ENCODE data around the gene SPATA16. TPM values are rescaled to one million over a fixed set of nuclear protein-coding genes. Genes with fewer than 3 reads are reported as not detected.

Gene SPATA16
- total and polyA plus RNA-seq, 2 of the 13 experiments (the other 11 are each of a cell fraction or from before 2014, with no cell fraction given), result not detected

- peaks cover 12% of the 10 kb centered on the region; the same call in 1 of the 2 replicates for H3K4me1 ChIP-seq (ENCODE audit: insufficient read depth, low read length)
- no peaks in the 10 kb centered on the region for H3K9me3 ChIP-seq (ENCODE audit: low read length)
- no peaks in the 10 kb centered on the region for H3K36me3 ChIP-seq (replicated peaks in 1 of 2; ENCODE audit: control insufficient read depth in 1 of 2, insufficient read depth in 2 of 2, low read length in 2 of 2)
- in situ Hi-C loops (cut with HindIII; ENCODE audit: extremely low pct_ligation_motif_present, low pct_unique_long_range_greater_than_20kb), result no loop called here
- peaks cover 0 to 4% of the 10 kb centered on the region in 2 experiments; a peak in 1 of 5 replicates for H3K27me3 ChIP-seq (ENCODE audit: control insufficient read depth in 1 of 2, insufficient read depth in 2 of 2, low read length in 2 of 2)
- no peak for DNase-seq (ENCODE audit: low spot score)
- CTCF ChIA-PET (ENCODE audit: low intra/inter-chr PET ratio, low total read pairs), result no interaction called here
- no peak overlapping the region for H2AFZ ChIP-seq (ENCODE audit: low read length)
- H3K4me2 ChIP-seq (ENCODE audit: low read depth, low read length), result no peak overlapping the region
- no peak overlapping the region for H3K27ac ChIP-seq (ENCODE audit: extremely low read length, insufficient read depth, low read length)
- no peak for FAIRE-seq
- H3K79me2 ChIP-seq (ENCODE audit: insufficient read depth, low read length), result no peaks in the 10 kb centered on the region
- POLR2A ChIA-PET, result no interaction called here
- no peak for ATAC-seq
- no peak overlapping the region for H3K4me3 ChIP-seq (replicated peaks in 1 of 3; ENCODE audit: insufficient read depth in 1 of 3, low read depth in 2 of 3, low read length in 3 of 3)
- intact Hi-C loops (cut with micrococcal nuclease; ENCODE audit: unreplicated experiment), result no loop called here
- no TSS peak for BruUV-seq (replicated peaks)
- TF ChIP-seq PAX8 (CRISPR knock-in tag; IDR thresholded peaks at IDR 0.05; ENCODE audit: borderline replicate concordance) (no peak), ZNF746 (CRISPR knock-in tag; IDR thresholded peaks at IDR 0.05) (no peak), YEATS4 (CRISPR knock-in tag; IDR thresholded peaks at IDR 0.05; ENCODE audit: borderline replicate concordance) (no peak)
- no peaks in the 10 kb centered on the region for H4K20me1 ChIP-seq (ENCODE audit: insufficient read depth, low read length)
- no peak overlapping the region for H3K9ac ChIP-seq (ENCODE audit: insufficient read depth, low read depth, low read length)
Measured at GRCh38 chr3:173006006-173006405, 135.0 kb downstream of the SPATA16 start.

DNA sequence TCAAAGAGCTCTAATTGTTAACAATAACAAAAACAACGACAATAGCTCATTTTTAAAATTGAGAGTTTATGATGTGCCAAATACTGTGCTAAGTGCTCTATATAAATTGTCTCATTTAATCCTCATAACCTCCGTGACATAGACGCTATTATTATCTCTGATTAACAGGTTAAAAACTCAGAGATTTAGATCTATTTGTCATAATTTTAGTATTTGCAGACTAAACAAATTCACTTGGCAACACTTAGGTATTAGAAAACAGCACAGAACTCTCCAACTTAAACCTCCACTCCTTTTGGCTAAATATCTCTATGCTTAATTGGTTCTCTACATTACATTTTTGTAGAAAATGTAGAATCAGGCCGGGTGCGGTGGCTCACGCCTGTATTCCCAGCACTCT is 136.4 kb downstream of the SPATA16 start:
- in situ Hi-C loops (cut with HindIII; ENCODE audit: extremely low pct_ligation_motif_present, low pct_unique_long_range_greater_than_20kb), result no loop called here
- no peak for FAIRE-seq
- TF ChIP-seq, protein P1, sequence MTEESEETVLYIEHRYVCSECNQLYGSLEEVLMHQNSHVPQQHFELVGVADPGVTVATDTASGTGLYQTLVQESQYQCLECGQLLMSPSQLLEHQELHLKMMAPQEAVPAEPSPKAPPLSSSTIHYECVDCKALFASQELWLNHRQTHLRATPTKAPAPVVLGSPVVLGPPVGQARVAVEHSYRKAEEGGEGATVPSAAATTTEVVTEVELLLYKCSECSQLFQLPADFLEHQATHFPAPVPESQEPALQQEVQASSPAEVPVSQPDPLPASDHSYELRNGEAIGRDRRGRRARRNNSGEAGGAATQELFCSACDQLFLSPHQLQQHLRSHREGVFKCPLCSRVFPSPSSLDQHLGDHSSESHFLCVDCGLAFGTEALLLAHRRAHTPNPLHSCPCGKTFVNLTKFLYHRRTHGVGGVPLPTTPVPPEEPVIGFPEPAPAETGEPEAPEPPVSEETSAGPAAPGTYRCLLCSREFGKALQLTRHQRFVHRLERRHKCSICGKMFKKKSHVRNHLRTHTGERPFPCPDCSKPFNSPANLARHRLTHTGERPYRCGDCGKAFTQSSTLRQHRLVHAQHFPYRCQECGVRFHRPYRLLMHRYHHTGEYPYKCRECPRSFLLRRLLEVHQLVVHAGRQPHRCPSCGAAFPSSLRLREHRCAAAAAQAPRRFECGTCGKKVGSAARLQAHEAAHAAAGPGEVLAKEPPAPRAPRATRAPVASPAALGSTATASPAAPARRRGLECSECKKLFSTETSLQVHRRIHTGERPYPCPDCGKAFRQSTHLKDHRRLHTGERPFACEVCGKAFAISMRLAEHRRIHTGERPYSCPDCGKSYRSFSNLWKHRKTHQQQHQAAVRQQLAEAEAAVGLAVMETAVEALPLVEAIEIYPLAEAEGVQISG (CRISPR knock-in tag; IDR thresholded peaks at IDR 0.05), result no peak
- no peak for TF ChIP-seq ZNF558 (CRISPR knock-in tag; IDR thresholded peaks at IDR 0.05; ENCODE audit: borderline replicate concordance)
- TF ChIP-seq ZNF264 (CRISPR knock-in tag; IDR thresholded peaks at IDR 0.05), result no peak
- TF ChIP-seq NR3C1 (CRISPR knock-in tag; IDR thresholded peaks at IDR 0.05), result no peak
- TF ChIP-seq, protein P2, sequence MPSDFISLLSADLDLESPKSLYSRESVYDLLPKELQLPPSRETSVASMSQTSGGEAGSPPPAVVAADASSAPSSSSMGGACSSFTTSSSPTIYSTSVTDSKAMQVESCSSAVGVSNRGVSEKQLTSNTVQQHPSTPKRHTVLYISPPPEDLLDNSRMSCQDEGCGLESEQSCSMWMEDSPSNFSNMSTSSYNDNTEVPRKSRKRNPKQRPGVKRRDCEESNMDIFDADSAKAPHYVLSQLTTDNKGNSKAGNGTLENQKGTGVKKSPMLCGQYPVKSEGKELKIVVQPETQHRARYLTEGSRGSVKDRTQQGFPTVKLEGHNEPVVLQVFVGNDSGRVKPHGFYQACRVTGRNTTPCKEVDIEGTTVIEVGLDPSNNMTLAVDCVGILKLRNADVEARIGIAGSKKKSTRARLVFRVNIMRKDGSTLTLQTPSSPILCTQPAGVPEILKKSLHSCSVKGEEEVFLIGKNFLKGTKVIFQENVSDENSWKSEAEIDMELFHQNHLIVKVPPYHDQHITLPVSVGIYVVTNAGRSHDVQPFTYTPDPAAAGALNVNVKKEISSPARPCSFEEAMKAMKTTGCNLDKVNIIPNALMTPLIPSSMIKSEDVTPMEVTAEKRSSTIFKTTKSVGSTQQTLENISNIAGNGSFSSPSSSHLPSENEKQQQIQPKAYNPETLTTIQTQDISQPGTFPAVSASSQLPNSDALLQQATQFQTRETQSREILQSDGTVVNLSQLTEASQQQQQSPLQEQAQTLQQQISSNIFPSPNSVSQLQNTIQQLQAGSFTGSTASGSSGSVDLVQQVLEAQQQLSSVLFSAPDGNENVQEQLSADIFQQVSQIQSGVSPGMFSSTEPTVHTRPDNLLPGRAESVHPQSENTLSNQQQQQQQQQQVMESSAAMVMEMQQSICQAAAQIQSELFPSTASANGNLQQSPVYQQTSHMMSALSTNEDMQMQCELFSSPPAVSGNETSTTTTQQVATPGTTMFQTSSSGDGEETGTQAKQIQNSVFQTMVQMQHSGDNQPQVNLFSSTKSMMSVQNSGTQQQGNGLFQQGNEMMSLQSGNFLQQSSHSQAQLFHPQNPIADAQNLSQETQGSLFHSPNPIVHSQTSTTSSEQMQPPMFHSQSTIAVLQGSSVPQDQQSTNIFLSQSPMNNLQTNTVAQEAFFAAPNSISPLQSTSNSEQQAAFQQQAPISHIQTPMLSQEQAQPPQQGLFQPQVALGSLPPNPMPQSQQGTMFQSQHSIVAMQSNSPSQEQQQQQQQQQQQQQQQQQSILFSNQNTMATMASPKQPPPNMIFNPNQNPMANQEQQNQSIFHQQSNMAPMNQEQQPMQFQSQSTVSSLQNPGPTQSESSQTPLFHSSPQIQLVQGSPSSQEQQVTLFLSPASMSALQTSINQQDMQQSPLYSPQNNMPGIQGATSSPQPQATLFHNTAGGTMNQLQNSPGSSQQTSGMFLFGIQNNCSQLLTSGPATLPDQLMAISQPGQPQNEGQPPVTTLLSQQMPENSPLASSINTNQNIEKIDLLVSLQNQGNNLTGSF (CRISPR knock-in tag; IDR thresholded peaks at IDR 0.05), result no peak

More for the DNA sequence above, 136.4 kb downstream of the SPATA16 start:
- no TSS peak for BruUV-seq (replicated peaks)
- H3K4me1 ChIP-seq (ENCODE audit: insufficient read depth, low read length), result peaks cover 6% of the 10 kb centered on the region; the same call in 1 of the 2 replicates
- H3K27me3 ChIP-seq (ENCODE audit: control insufficient read depth in 1 of 2, insufficient read depth in 2 of 2, low read length in 2 of 2), result no peaks in the 10 kb centered on the region; a peak in 1 of 5 replicates
- no peak overlapping the region for H3K4me2 ChIP-seq (ENCODE audit: low read depth, low read length)
- no peaks in the 10 kb centered on the region for H3K36me3 ChIP-seq (replicated peaks in 1 of 2; ENCODE audit: control insufficient read depth in 1 of 2, insufficient read depth in 2 of 2, low read length in 2 of 2)
- DNase-seq (ENCODE audit: low spot score), result no peak
- H3K27ac ChIP-seq (ENCODE audit: extremely low read length, insufficient read depth, low read length), result no peak overlapping the region
- ChIA-PET POLR2A (no interaction called here), CTCF (ENCODE audit: low intra/inter-chr PET ratio, low total read pairs) (no interaction called here)
- no peaks in the 10 kb centered on the region for H3K79me2 ChIP-seq (ENCODE audit: insufficient read depth, low read length)
- ATAC-seq, result no peak
- H3K9ac ChIP-seq (ENCODE audit: insufficient read depth, low read depth, low read length), result no peak overlapping the region
- H4K20me1 ChIP-seq (ENCODE audit: insufficient read depth, low read length), result no peaks in the 10 kb centered on the region
- intact Hi-C loops (cut with micrococcal nuclease; ENCODE audit: unreplicated experiment), result no loop called here
- no peaks in the 10 kb centered on the region for H3K9me3 ChIP-seq (ENCODE audit: low read length)
- 10% methylated on average over 6 of the region's 6 CpGs for WGBS (ENCODE audit: low lambda C conversion rate)
- H2AFZ ChIP-seq (ENCODE audit: low read length), result no peak overlapping the region
- no peak overlapping the region for H3K4me3 ChIP-seq (replicated peaks in 1 of 3; ENCODE audit: insufficient read depth in 1 of 3, low read depth in 2 of 3, low read length in 3 of 3)
